SK-N-SH treated with all-trans-retinoic acid at 6 μM for 48 hours (cell line): ENCODE results near the gene ADAM33.

Experiments used
- ATAC-seq: fragments of 200-7000 bp; cut with Tn5 transposase; 3 replicates; pipeline ENCODE4 v1.9.1; 2020; ENCODE audit warnings: mild to moderate bottlenecking, moderate library complexity
- ARNTL ChIP-seq: fragments of 450-650 bp; formaldehyde crosslinking; IDR thresholded peaks from 2 replicates; pipeline ENCODE4 v1.5.0; 2020; ENCODE audit warnings: low read depth, mild to moderate bottlenecking, moderate library complexity, borderline replicate concordance
- BACH2 ChIP-seq: fragments of 250-450 bp; sonication (Bioruptor Pico); IDR thresholded peaks from 2 replicates; pipeline ENCODE4 v1.9.0; 2021; ENCODE audit warnings: mild to moderate bottlenecking, borderline replicate concordance
- CREB5 ChIP-seq: fragments of 250-450 bp; sonication (Bioruptor Pico); IDR thresholded peaks from 2 replicates; pipeline ENCODE4 v1.5.1; 2020; ENCODE audit warnings: low read depth, mild to moderate bottlenecking, moderate library complexity
- CSDC2 ChIP-seq: fragments of 250-450 bp; sonication (Bioruptor Pico); IDR thresholded peaks from 2 replicates; pipeline ENCODE4 v1.5.0; 2020; ENCODE audit warnings: mild to moderate bottlenecking, moderate library complexity
- CSRNP3 ChIP-seq: fragments of 250-450 bp; sonication (Bioruptor Pico); IDR thresholded peaks from 2 replicates; pipeline ENCODE4 v1.5.1; 2021; ENCODE audit warnings: mild to moderate bottlenecking, moderate library complexity
- ESRRG ChIP-seq: fragments of 250-450 bp; sonication (Bioruptor Pico); IDR thresholded peaks from 2 replicates; pipeline ENCODE4 v1.6.1; 2021; ENCODE audit warnings: mild to moderate bottlenecking
- GLIS3 ChIP-seq: fragments of 250-450 bp; sonication (Bioruptor Pico); IDR thresholded peaks from 2 replicates; pipeline ENCODE4 v1.5.0; 2020; ENCODE audit warnings: mild to moderate bottlenecking, moderate library complexity
- ISL1 ChIP-seq: fragments of 250-450 bp; sonication (Bioruptor Pico); IDR thresholded peaks from 2 replicates; pipeline ENCODE4 v2.1.2; 2022; ENCODE audit warnings: mild to moderate bottlenecking, moderate library complexity
- OSR1 ChIP-seq: fragments of 250-450 bp; sonication (Bioruptor Pico); IDR thresholded peaks from 2 replicates; pipeline ENCODE4 v1.8.0; 2022; ENCODE audit warnings: moderate library complexity, mild to moderate bottlenecking, inconsistent platforms
- POU6F1 ChIP-seq: fragments of 250-450 bp; sonication (Bioruptor Pico); IDR thresholded peaks from 2 replicates; pipeline ENCODE4 v1.8.0; 2021; ENCODE audit warnings: low read depth, mild to moderate bottlenecking, moderate library complexity, borderline replicate concordance
- PPARA ChIP-seq: fragments of 250-450 bp; sonication (Bioruptor Pico); IDR thresholded peaks from 2 replicates; pipeline ENCODE4 v1.5.0; 2020; ENCODE audit warnings: mild to moderate bottlenecking, borderline replicate concordance
- RARB ChIP-seq: fragments of 250-450 bp; sonication (Bioruptor Pico); IDR thresholded peaks from 2 replicates; pipeline ENCODE4 v1.8.0; 2021; ENCODE audit warnings: mild to moderate bottlenecking, moderate library complexity
- SNAI2 ChIP-seq: fragments of 250-450 bp; sonication (Bioruptor Pico); IDR thresholded peaks from 2 replicates; pipeline ENCODE4 v1.5.0; 2020; ENCODE audit warnings: mild to moderate bottlenecking, moderate library complexity
- TCF4 ChIP-seq: fragments of 250-450 bp; sonication (Bioruptor Pico); IDR thresholded peaks from 2 replicates; pipeline ENCODE4 v1.8.0; 2021; ENCODE audit warnings: mild to moderate bottlenecking, moderate library complexity, borderline replicate concordance
- TOX ChIP-seq: fragments of 250-450 bp; sonication (Bioruptor Pico); IDR thresholded peaks from 2 replicates; pipeline ENCODE4 v1.8.0; 2021; ENCODE audit warnings: mild to moderate bottlenecking, moderate library complexity, borderline replicate concordance
- TSHZ2 ChIP-seq: fragments of 250-450 bp; sonication (Bioruptor Pico); IDR thresholded peaks from 2 replicates; pipeline ENCODE4 v1.5.0; 2020; ENCODE audit warnings: mild to moderate bottlenecking, moderate library complexity
- ZC3H10 ChIP-seq: fragments of 250-450 bp; sonication (Bioruptor Pico); IDR thresholded peaks from 2 replicates; pipeline ENCODE4 v1.5.1; 2021; ENCODE audit warnings: mild to moderate bottlenecking, moderate library complexity
- ZFP3 ChIP-seq: fragments of 250-450 bp; sonication (Bioruptor Pico); IDR thresholded peaks from 2 replicates; pipeline ENCODE4 v1.5.0; 2020; ENCODE audit warnings: mild to moderate bottlenecking, moderate library complexity
- ZFP30 ChIP-seq: fragments of 450-650 bp; formaldehyde crosslinking; IDR thresholded peaks from 2 replicates; pipeline ENCODE4 v1.5.0; 2022; ENCODE audit warnings: mild to moderate bottlenecking, moderate library complexity
- ZNF565 ChIP-seq: fragments of 450-650 bp; formaldehyde crosslinking; conservative IDR thresholded peaks from 2 replicates; pipeline ENCODE4 v1.5.0; 2020; ENCODE audit warnings: low read depth, mild to moderate bottlenecking, moderate library complexity
- ZNF70 ChIP-seq: fragments of 450-650 bp; formaldehyde crosslinking; IDR thresholded peaks from 2 replicates; pipeline ENCODE4 v1.5.0; 2020; ENCODE audit warnings: mild to moderate bottlenecking, moderate library complexity
- ZNF8 ChIP-seq: fragments of 450-650 bp; formaldehyde crosslinking; IDR thresholded peaks from 2 replicates; pipeline ENCODE4 v1.5.0; 2020; ENCODE audit warnings: mild to moderate bottlenecking, moderate library complexity

ADAM33 gene

GRCh38 chr20:3671986-3672546, 9.7 kb downstream of the ADAM33 start:
- no peak for ATAC-seq
- TF ChIP-seq ARNTL (CRISPR knock-in tag) (no peak), CSRNP3 (no peak), ZC3H10 (CRISPR knock-in tag) (no peak), ZNF8 (CRISPR knock-in tag) (no peak), SNAI2 (no peak)

GRCh38 chr20:3670945-3671344, 10.9 kb downstream of the ADAM33 start:
- ATAC-seq, result no peak
- TF ChIP-seq ESRRG, result no peak
- no peak for TF ChIP-seq ZNF70 (CRISPR knock-in tag)
- no peak for TF ChIP-seq ZFP30 (CRISPR knock-in tag)

- TF ChIP-seq ZFP3 (CRISPR knock-in tag) (no peak), CSDC2 (no peak), TCF4 (CRISPR knock-in tag) (no peak), ISL1 (CRISPR knock-in tag) (no peak), OSR1 (CRISPR knock-in tag) (no peak), BACH2 (no peak), TSHZ2 (CRISPR knock-in tag) (no peak), ARNTL (CRISPR knock-in tag) (no peak), ZNF565 (CRISPR knock-in tag) (no peak), ZC3H10 (CRISPR knock-in tag) (no peak)
- peak; percentile 46 for ATAC-seq
Measured at GRCh38 chr20:3670511-3670910, 11.3 kb downstream of the ADAM33 start.

- TF ChIP-seq SNAI2, result no peak
- no peak for ATAC-seq
Measured at GRCh38 chr20:3669710-3670367, 12.0 kb downstream of the ADAM33 start.

GRCh38 chr20:3667434-3668037, 14.3 kb downstream of the ADAM33 start:
- ATAC-seq, result no peak
- no peak for TF ChIP-seq GLIS3 (CRISPR knock-in tag)
- no peak for TF ChIP-seq BACH2
- no peak for TF ChIP-seq ARNTL (CRISPR knock-in tag)
- TF ChIP-seq CSRNP3, result no peak
- no peak for TF ChIP-seq ZFP30 (CRISPR knock-in tag)
- no peak for TF ChIP-seq TCF4 (CRISPR knock-in tag)
- no peak for TF ChIP-seq ZC3H10 (CRISPR knock-in tag)
- TF ChIP-seq PPARA, result no peak
- no peak for TF ChIP-seq TOX
- no peak for TF ChIP-seq ZNF8 (CRISPR knock-in tag)
- no peak for TF ChIP-seq CSDC2
- no peak for TF ChIP-seq OSR1 (CRISPR knock-in tag)
- no peak for TF ChIP-seq ZNF565 (CRISPR knock-in tag)
- TF ChIP-seq CREB5 (CRISPR knock-in tag), result no peak
- TF ChIP-seq ZNF70 (CRISPR knock-in tag), result no peak
- no peak for TF ChIP-seq SNAI2
- no peak for TF ChIP-seq POU6F1 (CRISPR knock-in tag)
- no peak for TF ChIP-seq RARB
